Esophagus (tissue), 2 donors: ENCODE measurements around the gene BCL2. TPM values are rescaled to one million over a fixed set of nuclear protein-coding genes. Genes with fewer than 3 reads are reported as not detected.
A peak's percentile ranks its signal among the peaks of the same experiment; 100 is the strongest.
"Not testable (repeated sequence)": the region's sequence is repeated elsewhere in the genome, so short reads cannot be mapped to it uniquely, and the experiment has no call there.

Experiments
- H3K27ac ChIP-seq, 2 donors: one replicate each; pipeline ENCODE4 v1.5.1; 2013; ENCODE audit warnings: low read depth in 2 of 2, mild to moderate bottlenecking in 2 of 2, inconsistent platforms in 1 of 2, low read length in 1 of 2, moderate library complexity in 1 of 2
- H3K27me3 ChIP-seq, 2 donors: one replicate each; pipeline ENCODE4 v1.6.1; 2013; ENCODE audit warnings: low read length in 2 of 2, control low read depth in 1 of 2, mild to moderate bottlenecking in 1 of 2; ENCODE audit not compliant: insufficient read depth in 2 of 2, control insufficient read depth in 1 of 2
- H3K36me3 ChIP-seq, 2 donors: one replicate each; pipeline ENCODE4 v1.6.1; 2013; ENCODE audit warnings: low read length in 1 of 2; ENCODE audit not compliant: control insufficient read depth in 2 of 2, insufficient read depth in 2 of 2
- H3K4me1 ChIP-seq, 2 donors: one replicate each; pipeline ENCODE4 v1.6.1; 2013; ENCODE audit warnings: low read length in 1 of 2; ENCODE audit not compliant: control insufficient read depth in 2 of 2, insufficient read depth in 2 of 2
- H3K4me3 ChIP-seq, 2 donors: one replicate each; pipeline ENCODE4 v1.5.1; 2013; ENCODE audit warnings: low read length in 2 of 2, mild to moderate bottlenecking in 2 of 2, low read depth in 1 of 2, moderate library complexity in 1 of 2
- H3K9me3 ChIP-seq, 2 donors: one replicate each; pipeline ENCODE4 v1.6.1; 2013; ENCODE audit warnings: mild to moderate bottlenecking in 2 of 2, low read depth in 1 of 2, low read length in 1 of 2, moderate library complexity in 1 of 2; ENCODE audit not compliant: control insufficient read depth in 2 of 2, insufficient read depth in 1 of 2
- WGBS, 2 donors: extraction: QIAGEN DNeasy Blood & Tissue Kit; methylation state at CpG; one replicate each; pipeline ENCODE4 v1.1.7; 2013; 5-methylcytosine and 5-hydroxymethylcytosine counted together
- polyA plus RNA-seq, 2 donors: library from polyadenylated mRNA; stranded (reverse); fragments of 200-250 nt; gene quantifications; one replicate each; pipeline ENCODE4 v1.2.3, GENCODE V29; 2013
- donor health status: healthy with polysubstance abuse.
- donor health status: Bipolar disorder and iron deficiency.

Gene BCL2
- polyA plus RNA-seq: 1 to 10 TPM; 1.3 to 1.9 TPM

- Histone ChIP-seq H3K4me3 (peak within 1 kb of the TSS; percentile 63 to 76), H3K9me3 (no peaks in the 10 kb centered on the region), H3K27me3 (no peaks in the 10 kb centered on the region), H3K4me1 (no peaks in the 10 kb centered on the region), H3K27ac (peak within 1 kb of the TSS; percentile 85 to 86), H3K36me3 (no peaks in the 10 kb centered on the region)
- 0 to 1% methylated on average over 39 to 78 of the region's 78 CpGs for WGBS, 2 donors
Measured at GRCh38 chr18:63319383-63320122, at the start of gene BCL2. TSS of gene BCL2 (minus strand) at chr18:63319769.

GRCh38 chr18:63368611-63369010, 49.0 kb upstream of the BCL2 start:
- H3K36me3 ChIP-seq: no peaks in the 10 kb centered on the region
- 69 to 72% methylated on average over 4 of the region's 4 CpGs for WGBS, 2 donors
- peaks cover 0 to 2% of the 10 kb centered on the region in 2 donors for H3K4me1 ChIP-seq
- H3K4me3 ChIP-seq: no peak overlapping the region
- H3K9me3 ChIP-seq: no peaks in the 10 kb centered on the region
- no peak overlapping the region for H3K27ac ChIP-seq
- H3K27me3 ChIP-seq: no peaks in the 10 kb centered on the region

- WGBS, 2 donors: 0% methylated on average over 35 to 90 of the region's 90 CpGs
- Histone ChIP-seq H3K27ac (peak within 1 kb of the TSS; percentile 99 to 100), H3K4me1 (peaks cover 0 to 2% of the 10 kb centered on the region in 2 donors), H3K36me3 (peaks cover 0 to under 1% of the 10 kb centered on the region in 2 donors), H3K27me3 (no peaks in the 10 kb centered on the region), H3K4me3 (peak within 1 kb of the TSS; percentile 91), H3K9me3 (no peaks in the 10 kb centered on the region)
Measured at GRCh38 chr18:63367053-63367953, 47.7 kb upstream of the BCL2 start, which contains the start of gene KDSR. TSS of gene KDSR (minus strand) at chr18:63367206. CDS start at chr18:63367118, 88 bp downstream.

GRCh38 chr18:63366213-63367052, 46.9 kb upstream of the BCL2 start:
- peak overlapping the region; percentile 91 for H3K4me3 ChIP-seq
- peaks cover 0 to 5% of the 10 kb centered on the region in 2 donors for H3K36me3 ChIP-seq
- no peaks in the 10 kb centered on the region for H3K9me3 ChIP-seq
- WGBS, 2 donors: 0 to 1% methylated on average over 62 to 65 of the region's 65 CpGs
- H3K27ac ChIP-seq: peak overlapping the region; percentile 99 to 100
- H3K4me1 ChIP-seq: peaks cover 0 to 2% of the 10 kb centered on the region in 2 donors
- no peaks in the 10 kb centered on the region for H3K27me3 ChIP-seq

- peaks cover 0 to 2% of the 10 kb centered on the region in 2 donors for H3K4me1 ChIP-seq
- 1% methylated on average over 12 of the region's 12 CpGs for WGBS, 2 donors
- peaks cover 0 to 5% of the 10 kb centered on the region in 2 donors for H3K36me3 ChIP-seq
- H3K4me3 ChIP-seq: peak overlapping the region; percentile 91
- H3K27me3 ChIP-seq: no peaks in the 10 kb centered on the region
- H3K9me3 ChIP-seq: no peaks in the 10 kb centered on the region
- peak overlapping the region; percentile 99 to 100 for H3K27ac ChIP-seq
Measured at GRCh38 chr18:63365876-63366212, 46.3 kb upstream of the BCL2 start.

- Histone ChIP-seq H3K36me3 (peaks cover 0 to 5% of the 10 kb centered on the region in 2 donors), H3K27me3 (no peaks in the 10 kb centered on the region), H3K4me3 (no peak overlapping the region), H3K4me1 (peaks cover 0 to 2% of the 10 kb centered on the region in 2 donors), H3K27ac (no peak overlapping the region), H3K9me3 (no peaks in the 10 kb centered on the region)
- WGBS, 2 donors: 58 to 59% methylated on average over 2 of the region's 2 CpGs
Measured at GRCh38 chr18:63363951-63364350, 44.4 kb upstream of the BCL2 start.

- WGBS, 2 donors: no CpG with 5 or more reads among the region's 2 CpGs
- not testable (repeated sequence) for H3K4me1 ChIP-seq, H3K27ac ChIP-seq, H3K9me3 ChIP-seq, H3K27me3 ChIP-seq, H3K4me3 ChIP-seq, H3K36me3 ChIP-seq
Measured at GRCh38 chr18:63363420-63363819, 43.9 kb upstream of the BCL2 start.

GRCh38 chr18:63356272-63356896, 36.8 kb upstream of the BCL2 start:
- WGBS, 2 donors: 65 to 76% methylated on average over 7 of the region's 7 CpGs
- Histone ChIP-seq H3K27ac (peak overlapping the region in 1 of 2 donors; percentile 30), H3K4me3 (no peak overlapping the region), H3K9me3 (no peaks in the 10 kb centered on the region), H3K4me1 (peaks cover 0 to 2% of the 10 kb centered on the region in 2 donors), H3K27me3 (no peaks in the 10 kb centered on the region), H3K36me3 (peaks cover 4 to 13% of the 10 kb centered on the region in 2 donors)

GRCh38 chr18:63350230-63350629, 30.7 kb upstream of the BCL2 start:
- Histone ChIP-seq H3K27ac (no peak overlapping the region), H3K9me3 (no peaks in the 10 kb centered on the region), H3K36me3 (peaks cover 11 to 20% of the 10 kb centered on the region in 2 donors), H3K27me3 (no peaks in the 10 kb centered on the region), H3K4me3 (no peak overlapping the region), H3K4me1 (peaks cover 3 to 7% of the 10 kb centered on the region in 2 donors)
- WGBS, 2 donors: 48 to 49% methylated on average over 2 of the region's 2 CpGs
